GM18511 (cell line): Measurements from ENCODE around the gene MARCHF7.
"Not testable (repeated sequence)": the region's sequence is repeated elsewhere in the genome, so short reads cannot be mapped to it uniquely, and the experiment has no call there.

Experiments
- ATAC-seq: cut with Tn5 transposase; IDR thresholded peaks from one replicate; pipeline ENCODE4 v1.9.1; 2021; ENCODE audit warnings: mild to moderate bottlenecking, moderate library complexity; ENCODE audit not compliant: unreplicated experiment

MARCHF7 gene

DNA sequence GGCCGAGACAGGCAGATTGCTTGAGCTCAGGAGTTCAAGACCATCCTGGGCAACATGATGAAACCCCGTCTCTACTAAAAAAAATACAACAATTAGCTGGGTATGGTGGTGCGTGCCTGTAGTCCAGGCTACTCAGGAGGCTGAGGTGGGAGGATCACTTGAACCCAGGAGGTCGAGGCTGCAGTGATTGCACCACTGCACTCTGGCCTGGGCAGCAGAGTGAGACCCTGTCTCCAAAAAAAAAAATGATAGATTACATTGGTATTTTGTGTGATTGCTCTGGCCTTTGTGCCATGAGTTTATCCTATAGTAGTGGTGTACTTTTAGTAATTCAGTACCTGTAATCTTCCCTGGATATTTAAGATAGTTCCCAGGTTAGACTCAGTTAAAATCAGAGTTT is 4.1 kb downstream of the MARCHF7 start:
- ATAC-seq, result not testable (repeated sequence)

DNA sequence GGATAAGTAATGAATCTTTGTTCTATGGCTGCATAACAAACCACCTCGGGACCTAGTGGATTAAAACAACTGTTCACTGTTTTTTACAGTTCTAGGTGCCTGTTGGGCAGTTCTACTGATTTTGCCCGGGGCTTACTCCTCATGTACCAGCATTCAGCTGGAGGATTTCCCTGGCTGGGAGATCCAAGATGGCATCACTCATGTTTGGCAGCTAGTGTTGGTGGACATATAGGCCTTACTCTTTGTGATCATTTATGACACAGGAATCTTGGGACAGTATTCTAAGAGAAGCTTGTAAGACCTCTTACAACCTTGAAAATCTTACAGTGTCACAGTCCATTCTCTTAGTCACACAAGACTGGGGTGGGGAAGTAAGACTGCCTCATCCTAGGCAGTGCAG is 4.6 kb downstream of the MARCHF7 start:
- no peak for ATAC-seq

DNA sequence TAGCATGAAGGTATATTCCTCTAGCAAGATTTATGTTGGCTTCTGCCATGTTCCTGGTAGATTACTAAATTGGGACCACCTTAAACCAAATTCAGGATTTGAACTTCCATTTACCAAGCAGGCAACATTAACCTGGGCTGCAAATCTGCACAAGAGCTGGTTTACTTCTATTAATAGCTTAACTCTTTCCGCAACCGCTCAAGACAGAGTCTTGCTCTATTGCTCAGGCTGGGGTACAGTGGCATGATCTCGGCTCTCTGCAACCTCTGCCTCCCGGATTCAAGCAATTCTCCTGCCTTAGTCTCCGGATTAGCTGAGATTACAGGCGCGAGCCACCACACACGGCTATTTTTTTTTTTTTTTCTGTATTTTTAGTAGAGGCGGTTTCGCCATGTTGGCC is 8.4 kb downstream of the MARCHF7 start:
- ATAC-seq, result no peak

DNA sequence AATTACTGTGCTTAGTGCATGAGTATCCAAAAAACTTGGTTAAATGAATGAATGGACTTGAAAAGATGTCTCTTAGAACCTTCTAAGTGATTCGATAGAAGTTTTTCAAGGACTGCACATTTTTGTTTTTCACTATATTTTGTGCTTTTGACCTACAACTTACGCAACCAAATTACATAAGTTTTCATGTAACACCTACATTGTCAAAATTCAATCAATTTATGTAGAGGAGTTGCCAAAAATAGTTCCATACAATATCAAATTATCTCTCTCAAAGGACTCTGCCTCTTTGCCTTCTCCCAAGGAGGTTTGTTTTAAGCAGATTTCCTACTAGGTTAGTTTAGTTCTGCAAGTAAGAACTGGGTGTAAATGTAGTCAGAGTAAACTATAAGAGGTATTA is 10.3 kb downstream of the MARCHF7 start:
- ATAC-seq, result no peak

DNA sequence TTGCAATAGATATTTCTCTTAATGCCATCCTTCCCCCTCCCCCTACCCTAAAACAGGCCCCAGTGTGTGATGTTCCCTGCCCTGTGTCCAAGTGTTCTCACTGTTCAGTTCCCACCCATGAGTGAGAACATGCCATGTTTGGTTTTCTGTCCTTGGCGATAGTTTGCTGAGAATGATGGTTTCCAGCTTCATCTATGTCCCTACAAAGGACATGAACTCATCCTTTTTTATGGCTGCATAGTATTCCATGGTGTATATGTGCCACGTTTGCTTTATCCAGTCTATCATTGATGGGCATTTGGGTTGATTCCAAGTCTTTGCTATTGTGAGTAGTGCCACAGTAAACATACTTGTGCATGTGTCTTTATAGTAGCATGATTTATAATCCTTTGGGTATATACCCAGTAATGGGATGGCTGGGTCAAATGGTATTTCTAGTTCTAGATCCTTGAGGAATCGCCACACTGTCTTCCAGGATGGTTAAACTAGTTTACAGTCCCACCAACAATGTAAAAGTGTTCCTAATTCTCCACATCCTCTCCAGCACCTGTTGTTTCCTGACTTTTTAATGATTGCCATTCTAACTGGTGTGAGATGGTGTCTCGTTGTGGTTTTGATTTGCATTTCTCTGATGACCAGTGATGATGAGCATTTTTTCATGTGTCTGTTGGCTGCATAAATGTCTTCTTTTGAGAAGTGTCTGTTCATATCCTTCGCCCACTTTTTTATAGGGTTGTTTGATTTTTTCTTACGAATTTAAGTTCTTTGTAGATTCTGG is 12.7 kb downstream of the MARCHF7 start:
- ATAC-seq, result not testable (repeated sequence)

DNA sequence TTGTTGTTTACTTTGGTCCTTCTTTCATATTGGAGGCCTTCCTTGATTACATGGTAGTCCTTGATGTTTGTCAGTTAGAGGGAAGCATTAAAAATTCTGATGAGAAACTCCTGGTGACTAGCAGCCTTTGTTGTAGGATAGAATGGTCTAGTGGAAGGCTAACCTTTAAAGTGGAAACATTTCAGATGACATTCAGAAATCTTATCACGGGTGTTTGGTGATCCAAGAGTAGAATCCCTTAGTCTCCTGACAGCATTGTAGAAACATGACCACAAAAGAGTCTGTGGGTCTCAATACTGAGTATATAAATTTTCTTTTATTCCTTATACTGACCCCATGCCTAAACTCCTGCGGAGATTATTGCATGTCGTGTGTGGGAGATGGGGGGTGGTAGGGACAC is 13.4 kb downstream of the MARCHF7 start:
- no peak for ATAC-seq

DNA sequence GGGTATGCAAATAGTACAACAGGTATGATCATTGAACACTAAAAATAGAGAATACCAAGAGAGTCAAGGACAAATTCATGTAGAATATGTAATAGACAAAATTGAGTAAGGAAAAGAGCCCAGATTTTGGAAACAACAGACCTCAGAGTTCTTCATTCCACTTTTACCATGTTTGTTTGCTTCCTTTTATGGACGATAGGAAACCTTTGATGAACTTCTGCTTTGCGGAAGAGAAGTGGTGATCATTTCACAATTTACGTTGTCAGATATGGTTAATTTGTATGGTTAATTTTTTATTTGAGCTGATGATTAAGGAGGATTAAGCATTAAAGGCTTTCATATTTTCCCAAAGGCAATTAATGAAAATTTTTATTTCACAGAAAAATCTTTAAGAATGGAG is 16.3 kb downstream of the MARCHF7 start:
- ATAC-seq, result no peak

DNA sequence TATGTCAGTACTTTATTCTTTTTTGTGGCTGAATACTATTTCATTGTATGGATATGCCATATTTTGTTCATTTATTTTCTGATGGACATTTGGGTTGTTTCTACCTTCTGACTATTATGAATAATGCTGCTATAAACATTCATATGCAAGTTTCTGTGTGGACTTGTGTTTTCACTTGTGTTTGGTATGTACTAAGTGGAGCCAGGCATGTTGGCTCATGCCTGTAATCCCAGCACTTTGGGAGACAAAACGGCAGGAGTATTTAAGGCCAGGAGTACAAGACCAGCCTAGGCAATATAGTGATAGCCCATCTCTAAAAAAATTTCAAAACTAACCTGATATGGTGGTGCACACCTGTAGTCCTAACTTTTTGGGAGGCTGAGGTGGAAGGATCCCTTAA is 23.3 kb downstream of the MARCHF7 start:
- no peak for ATAC-seq

DNA sequence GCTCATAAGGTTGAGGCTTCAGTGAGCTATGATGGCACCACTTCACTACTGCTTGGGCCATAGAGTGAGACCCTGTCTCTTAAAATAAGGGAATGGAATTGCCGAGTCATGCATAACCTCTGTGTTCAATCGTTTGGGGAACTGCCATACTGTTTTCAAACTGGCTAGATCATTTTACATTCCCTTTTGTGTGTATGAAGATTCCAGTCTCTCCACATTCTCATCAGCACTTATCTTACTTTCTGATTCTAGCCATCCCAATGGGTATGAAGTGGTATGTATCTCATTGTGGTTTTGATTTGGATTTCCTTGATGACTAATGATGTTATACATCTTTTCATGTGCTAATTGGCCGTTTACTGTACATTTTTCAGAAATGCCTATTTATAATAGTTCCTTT is 23.7 kb downstream of the MARCHF7 start:
- ATAC-seq, result no peak

DNA sequence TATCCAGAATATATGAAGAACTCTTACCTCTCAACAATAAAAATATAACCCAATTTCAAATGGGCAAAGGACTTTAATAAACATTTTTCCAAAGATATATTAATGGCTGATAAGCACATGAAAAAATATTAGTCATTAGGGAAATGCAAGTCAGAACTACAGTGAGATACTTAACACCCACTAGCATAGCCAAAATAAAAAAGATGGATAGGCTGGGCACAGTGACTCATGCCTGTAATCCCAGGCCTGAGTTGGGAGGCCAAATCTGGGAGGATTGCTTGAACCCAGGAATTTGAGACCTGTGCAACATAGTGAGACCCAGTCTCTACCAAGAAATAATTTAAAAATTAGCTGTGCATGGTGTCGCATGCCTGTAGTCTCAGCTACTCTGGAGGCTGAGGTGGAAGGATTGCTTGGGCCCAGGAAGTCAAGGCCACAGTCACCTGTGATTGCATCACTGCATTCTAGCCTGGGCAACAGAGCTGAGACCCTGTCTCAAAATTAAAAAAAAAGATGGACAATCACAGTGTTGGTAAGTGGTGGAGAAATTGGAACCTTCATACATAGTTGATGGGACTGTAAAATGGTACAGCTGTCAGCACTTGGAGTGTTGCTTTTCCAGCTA is 25.1 kb downstream of the MARCHF7 start:
- ATAC-seq, result no peak

DNA sequence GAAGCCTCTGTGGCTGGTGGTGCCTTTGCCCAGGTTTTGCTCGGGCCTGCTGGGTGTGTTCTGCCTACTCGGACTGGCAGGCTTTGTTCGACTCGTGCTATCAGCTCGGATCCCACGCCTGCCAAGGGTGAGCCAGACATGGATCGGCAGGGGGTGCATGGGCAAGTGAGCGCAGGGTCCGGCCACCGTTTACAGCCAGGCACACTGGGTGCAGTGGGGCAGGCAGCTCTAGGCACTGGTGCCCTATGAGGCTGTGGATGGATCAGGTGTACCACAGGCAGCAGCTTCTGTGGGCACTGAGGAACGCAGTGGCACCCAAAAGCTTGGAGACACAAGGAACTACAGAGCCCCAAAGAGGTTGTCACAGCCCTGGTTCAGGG is 25.6 kb downstream of the MARCHF7 start:
- no peak for ATAC-seq

DNA sequence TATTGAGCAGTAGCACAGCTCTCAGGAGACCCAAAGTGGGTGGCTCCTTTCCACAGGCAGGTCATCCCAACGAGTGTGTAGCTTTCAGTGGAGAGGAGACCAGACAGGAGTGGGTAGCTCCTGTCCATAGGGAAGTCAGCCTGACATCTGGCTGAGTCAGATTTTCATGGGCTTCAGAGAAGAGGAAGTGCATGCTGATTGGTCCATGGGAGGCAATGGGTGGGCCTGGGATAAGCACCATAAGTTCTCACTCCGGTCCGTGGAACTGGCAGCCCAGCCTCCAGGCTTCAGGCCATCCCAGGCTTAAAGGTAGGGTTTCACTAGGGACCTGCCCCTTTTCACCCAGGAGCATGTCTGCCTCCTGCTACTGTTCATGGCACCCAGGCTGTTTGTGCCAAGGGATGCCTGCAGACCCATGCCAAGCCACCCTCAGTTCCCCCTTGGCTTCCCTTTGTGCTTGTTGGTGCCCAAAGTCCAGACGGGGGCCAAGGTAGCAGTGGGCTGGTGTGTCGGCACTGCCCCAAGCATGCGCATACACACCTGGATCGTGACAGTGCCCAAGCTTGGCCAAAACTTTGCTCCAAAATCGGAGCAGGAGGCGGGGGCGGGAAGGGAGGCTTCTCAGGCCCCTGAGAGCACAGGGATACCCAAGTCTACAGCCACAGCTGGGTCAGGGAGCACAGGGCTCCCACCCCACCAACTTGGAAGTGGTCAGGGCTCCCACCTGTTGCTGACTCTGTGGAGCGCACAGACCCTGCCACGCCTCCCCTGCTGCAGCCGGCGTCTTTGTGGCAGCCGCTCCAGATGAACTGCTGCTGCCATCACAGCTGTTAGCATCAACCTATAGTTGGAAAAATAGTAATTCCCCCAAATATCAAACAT is 26.4 kb downstream of the MARCHF7 start:
- no peak for ATAC-seq

DNA sequence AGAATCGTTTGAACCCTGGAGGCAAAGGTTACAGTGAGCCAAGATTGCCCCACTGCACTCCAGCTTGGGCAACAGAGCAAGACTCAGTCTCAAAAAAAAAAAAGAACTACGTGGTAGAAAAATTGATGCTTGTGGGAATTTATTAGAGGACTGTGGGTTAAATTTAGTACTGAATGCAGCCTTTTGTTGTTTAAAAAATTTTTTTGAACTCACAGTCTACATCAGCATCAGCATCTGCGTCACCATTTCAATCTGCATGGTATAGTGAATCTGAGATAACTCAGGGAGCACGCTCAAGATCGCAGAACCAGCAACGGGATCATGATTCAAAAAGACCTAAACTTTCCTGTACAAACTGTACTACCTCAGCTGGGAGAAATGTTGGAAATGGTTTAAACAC is 30.5 kb downstream of the MARCHF7 start:
- ATAC-seq, result no peak

DNA sequence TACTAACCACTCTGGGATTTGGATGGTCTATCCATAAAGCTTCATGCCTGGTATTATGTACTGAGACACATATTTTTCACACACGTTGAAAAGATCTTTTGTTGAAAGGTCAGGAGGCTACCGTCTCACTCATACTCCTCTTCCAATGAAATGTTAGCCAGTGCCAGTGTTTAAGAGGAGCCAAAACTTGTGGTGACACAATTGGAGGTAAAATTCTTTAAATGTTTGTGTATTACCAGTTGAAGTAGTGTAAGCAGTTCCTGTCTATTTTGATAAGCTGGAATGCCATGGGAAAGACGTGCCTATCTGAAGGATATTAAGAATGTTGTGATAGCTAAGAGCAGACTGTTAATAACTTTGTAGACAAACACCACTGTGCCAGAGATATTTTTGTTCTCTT is 32.1 kb downstream of the MARCHF7 start:
- no peak for ATAC-seq

DNA sequence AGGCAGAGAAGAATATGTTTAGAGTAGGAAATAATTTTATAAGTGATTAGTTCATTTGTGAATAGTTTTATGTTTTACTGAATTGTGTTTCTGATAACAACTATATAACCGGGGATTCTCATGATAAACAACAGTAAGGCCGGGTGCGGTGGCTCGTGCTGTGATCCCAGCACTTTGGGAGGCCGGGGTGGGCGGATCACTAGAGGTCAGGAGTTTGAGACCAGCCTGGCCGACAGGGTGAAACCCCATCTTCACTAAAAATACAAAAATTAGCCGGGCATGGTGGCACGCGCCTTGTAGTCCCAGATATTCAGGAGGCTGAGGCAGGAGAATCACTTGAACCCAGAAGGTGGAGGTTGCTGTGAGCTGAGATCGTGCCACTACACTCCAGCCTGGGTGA is 32.9 kb downstream of the MARCHF7 start:
- not testable (repeated sequence) for ATAC-seq

DNA sequence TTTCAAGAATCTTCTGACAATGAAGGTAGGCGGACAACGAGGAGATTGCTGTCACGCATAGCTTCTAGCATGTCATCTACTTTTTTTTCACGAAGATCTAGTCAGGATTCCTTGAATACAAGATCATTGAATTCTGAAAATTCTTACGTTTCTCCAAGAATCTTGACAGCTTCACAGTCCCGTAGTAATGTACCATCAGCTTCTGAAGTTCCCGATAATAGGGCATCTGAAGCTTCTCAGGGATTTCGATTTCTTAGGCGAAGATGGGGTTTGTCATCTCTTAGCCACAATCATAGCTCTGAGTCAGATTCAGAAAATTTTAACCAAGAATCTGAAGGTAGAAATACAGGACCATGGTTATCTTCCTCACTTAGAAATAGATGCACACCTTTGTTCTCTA is 35.8 kb downstream of the MARCHF7 start:
- ATAC-seq, result no peak

DNA sequence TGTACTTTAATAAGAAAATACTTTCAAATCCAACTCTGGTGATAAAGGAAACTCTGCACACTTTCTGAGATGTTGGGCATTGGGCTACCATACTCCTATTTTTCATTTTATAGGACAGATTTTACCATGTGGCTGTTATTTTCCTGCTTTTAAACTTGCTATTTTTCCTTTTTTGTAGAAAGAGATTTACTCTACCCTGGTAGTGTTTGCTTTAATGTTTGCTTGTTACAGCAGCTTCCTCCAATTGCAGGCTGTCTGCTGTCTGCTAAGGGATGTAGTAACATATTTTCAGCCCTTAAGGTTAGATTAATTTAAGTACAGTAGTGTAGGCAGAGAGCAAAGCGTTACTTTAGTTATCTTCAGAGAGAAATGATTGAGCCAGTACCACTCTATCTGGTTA is 38.6 kb downstream of the MARCHF7 start:
- ATAC-seq, result no peak

DNA sequence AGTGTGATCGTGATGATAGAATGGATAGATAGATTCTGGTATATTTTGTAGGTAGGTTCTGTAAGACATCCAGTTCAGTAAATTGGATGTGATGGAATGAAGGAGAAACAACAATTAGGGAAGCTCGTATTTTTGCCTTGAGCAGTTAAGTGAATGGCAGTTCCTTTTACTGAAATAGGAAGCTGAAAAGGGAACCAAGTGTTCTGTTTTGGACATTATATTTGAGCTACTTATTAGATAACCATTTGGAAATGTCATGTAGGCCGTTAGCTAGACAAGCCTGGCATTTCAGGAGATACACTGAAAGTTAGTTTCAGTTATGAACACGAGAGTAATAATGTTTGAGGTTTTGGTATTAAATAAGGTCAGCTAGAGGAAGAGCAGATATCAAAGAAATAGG is 41.5 kb downstream of the MARCHF7 start:
- ATAC-seq, result no peak

DNA sequence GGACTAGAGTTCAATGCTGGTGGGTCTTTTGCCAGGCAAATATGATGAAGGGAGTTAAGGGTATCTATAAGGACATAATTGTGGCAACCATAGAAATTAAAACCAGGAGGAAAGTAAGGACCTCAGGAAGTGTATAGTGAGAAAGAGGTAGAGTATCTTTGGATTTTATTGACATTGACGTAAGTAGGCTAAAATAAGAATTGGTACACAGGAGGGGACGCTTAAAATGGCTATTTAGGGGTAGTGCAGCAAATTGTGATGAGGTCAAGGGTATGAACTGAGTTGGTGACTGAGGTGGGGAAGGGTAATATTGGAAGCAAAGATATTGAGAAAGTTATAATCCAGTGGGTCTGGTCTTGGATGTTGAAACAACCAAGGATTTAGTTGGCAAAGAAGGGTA is 42.7 kb downstream of the MARCHF7 start:
- ATAC-seq, result no peak

DNA sequence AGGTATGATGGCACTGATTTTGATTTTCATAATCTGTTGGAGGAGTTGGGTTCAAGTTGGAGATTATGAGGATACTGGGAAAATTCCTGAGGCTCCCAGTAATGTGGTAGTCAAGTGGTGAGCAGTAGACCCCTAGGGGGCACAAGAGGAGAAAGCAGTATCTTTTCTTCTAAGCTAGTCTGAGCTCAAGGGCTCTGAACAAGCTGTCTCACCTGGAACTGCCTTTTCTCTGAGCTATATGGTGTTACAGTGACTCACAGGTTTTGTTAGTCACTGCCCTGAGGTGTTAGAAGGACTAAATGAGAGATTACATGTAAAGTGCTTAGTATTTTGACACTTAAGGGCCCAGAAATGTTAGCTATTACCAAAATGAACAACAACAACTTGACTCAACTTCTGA is 43.5 kb downstream of the MARCHF7 start:
- no peak for ATAC-seq

DNA sequence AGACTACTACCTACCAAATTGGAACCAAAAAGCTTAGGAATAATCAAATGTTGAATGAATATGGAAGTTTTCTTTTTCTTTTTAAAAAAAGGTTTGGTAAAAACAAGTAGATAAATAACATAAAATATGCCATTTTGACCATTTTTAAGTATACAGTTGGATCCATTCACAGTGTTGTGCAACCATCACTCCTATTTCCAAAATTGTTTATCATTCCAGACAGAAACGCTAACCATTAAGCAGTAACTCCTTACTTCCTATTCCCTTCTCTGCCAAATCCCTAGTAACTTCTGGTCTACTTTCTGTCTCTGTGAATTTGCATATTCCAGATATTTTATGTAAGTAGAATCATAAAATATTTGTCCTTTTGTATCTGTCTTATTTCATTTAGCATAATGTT is 45.9 kb downstream of the MARCHF7 start:
- ATAC-seq, result no peak

DNA sequence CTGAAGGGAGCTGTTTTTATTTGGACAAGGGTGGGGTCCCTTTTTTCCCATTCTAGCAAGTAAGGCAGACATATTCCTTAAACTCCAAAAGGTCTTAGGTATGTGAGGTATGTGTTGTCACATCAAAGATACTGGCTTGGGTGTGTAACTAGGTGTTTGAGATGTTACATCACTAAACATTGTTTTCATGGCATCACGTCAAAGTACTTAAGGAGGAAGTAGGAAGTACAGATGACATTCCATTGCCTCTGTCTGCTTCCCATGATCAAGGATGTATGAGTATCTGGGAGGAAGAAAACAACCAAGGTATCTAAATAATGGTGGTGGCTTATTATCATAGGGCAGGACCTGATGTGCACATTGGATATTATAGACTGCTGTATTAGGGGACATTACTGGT is 46.4 kb downstream of the MARCHF7 start:
- no peak for ATAC-seq
